Astrocyte (in vitro differentiated cells and primary cell): Measurements from ENCODE around the gene CCR5AS.

Experiments used
- DNase-seq: peaks from one replicate; pipeline ENCODE4 v3.0.0-alpha.2; 2010; ENCODE audit warnings: low read depth
- FAIRE-seq: peaks from 2 replicates; lab custom pipeline; 2011; peaks lifted over from hg19 to GRCh38; lab: Jason Lieb, UNC
- H2AFZ ChIP-seq: 2 replicates; pipeline ENCODE4 v1.6.0; 2012; ENCODE audit warnings: low read depth, low read length, inconsistent platforms
- H3K27ac ChIP-seq: 2 replicates; pipeline ENCODE4 v1.5.1; 2011; ENCODE audit warnings: low read depth, low read length, inconsistent platforms
- H3K27me3 ChIP-seq: 2 replicates; pipeline ENCODE4 v1.6.0; 2011; ENCODE audit warnings: low read length, inconsistent platforms; ENCODE audit not compliant: insufficient read depth
- H3K36me3 ChIP-seq: 2 replicates; pipeline ENCODE4 v1.5.1; 2011; ENCODE audit warnings: low read length, inconsistent platforms; ENCODE audit not compliant: insufficient read depth
- H3K4me1 ChIP-seq: 2 replicates; pipeline ENCODE4 v1.5.1; 2011; ENCODE audit warnings: low read length, inconsistent platforms; ENCODE audit not compliant: insufficient read depth
- H3K4me2 ChIP-seq: 2 replicates; pipeline ENCODE4 v1.6.0; 2012; ENCODE audit warnings: low read length, inconsistent platforms
- H3K4me3 ChIP-seq: 2 replicates; pipeline ENCODE4 v1.5.1; 2011; ENCODE audit warnings: low read depth, mild to moderate bottlenecking, low read length, inconsistent platforms; ENCODE audit not compliant: insufficient read depth
- H3K79me2 ChIP-seq: 2 replicates; pipeline ENCODE4 v1.6.0; 2012; ENCODE audit warnings: mild to moderate bottlenecking, low read length, inconsistent platforms; ENCODE audit not compliant: insufficient read depth
- H3K9ac ChIP-seq: 2 replicates; pipeline ENCODE4 v1.6.0; 2012; ENCODE audit warnings: mild to moderate bottlenecking, low read length, inconsistent platforms
- H3K9me3 ChIP-seq: 2 replicates; pipeline ENCODE4 v1.5.1; 2012; ENCODE audit warnings: low read depth, mild to moderate bottlenecking, low read length, inconsistent platforms; ENCODE audit not compliant: insufficient read depth
- H4K20me1 ChIP-seq: 2 replicates; pipeline ENCODE4 v1.6.0; 2012; ENCODE audit warnings: low read length, inconsistent platforms; ENCODE audit not compliant: insufficient read depth
- H3K27ac Mint-ChIP-seq: one replicate; pipeline ENCODE4 v1.8.0; 2021; ENCODE audit warnings: mild to moderate bottlenecking, mixed read lengths; ENCODE audit not compliant: unreplicated experiment
- H3K27me3 Mint-ChIP-seq: one replicate; pipeline ENCODE4 v1.8.0; 2021; ENCODE audit warnings: low read depth, mixed read lengths; ENCODE audit not compliant: unreplicated experiment
- H3K36me3 Mint-ChIP-seq: one replicate; pipeline ENCODE4 v1.8.0; 2021; ENCODE audit warnings: low read depth, mixed read lengths; ENCODE audit not compliant: unreplicated experiment
- H3K4me1 Mint-ChIP-seq: one replicate; pipeline ENCODE4 v1.8.0; 2021; ENCODE audit warnings: low read depth, mixed read lengths; ENCODE audit not compliant: unreplicated experiment
- H3K4me3 Mint-ChIP-seq: one replicate; pipeline ENCODE4 v1.8.0; 2021; ENCODE audit warnings: mild to moderate bottlenecking, moderate library complexity, mixed read lengths; ENCODE audit not compliant: unreplicated experiment
- H3K9me3 Mint-ChIP-seq: one replicate; pipeline ENCODE4 v1.8.0; 2021; ENCODE audit warnings: mild to moderate bottlenecking, mixed read lengths; ENCODE audit not compliant: unreplicated experiment
- EZH2 ChIP-seq: IDR thresholded peaks from 2 replicates; pipeline ENCODE4 v1.6.1; 2012; ENCODE audit warnings: mild to moderate bottlenecking, low read length, inconsistent platforms; ENCODE audit not compliant: insufficient read depth
- TF ChIP-seq, protein P1 (sequence below): IDR thresholded peaks from 2 replicates; pipeline ENCODE4 v1.5.1; 2011; ENCODE audit warnings: low read depth, mild to moderate bottlenecking, inconsistent platforms, low read length, moderate library complexity; ENCODE audit not compliant: insufficient read depth

CCR5AS gene

GRCh38 chr3:46375218-46375617, 31.6 kb downstream of the CCR5AS start:
- Mint-ChIP-seq H3K27me3 (peaks cover 29% of the 10 kb centered on the region), H3K4me3 (no peak overlapping the region), H3K27ac (no peak overlapping the region), H3K4me1 (peaks cover 4% of the 10 kb centered on the region), H3K9me3 (no peaks in the 10 kb centered on the region), H3K36me3 (no peaks in the 10 kb centered on the region)
- TF ChIP-seq EZH2, result no peak
- TF ChIP-seq, protein P1, sequence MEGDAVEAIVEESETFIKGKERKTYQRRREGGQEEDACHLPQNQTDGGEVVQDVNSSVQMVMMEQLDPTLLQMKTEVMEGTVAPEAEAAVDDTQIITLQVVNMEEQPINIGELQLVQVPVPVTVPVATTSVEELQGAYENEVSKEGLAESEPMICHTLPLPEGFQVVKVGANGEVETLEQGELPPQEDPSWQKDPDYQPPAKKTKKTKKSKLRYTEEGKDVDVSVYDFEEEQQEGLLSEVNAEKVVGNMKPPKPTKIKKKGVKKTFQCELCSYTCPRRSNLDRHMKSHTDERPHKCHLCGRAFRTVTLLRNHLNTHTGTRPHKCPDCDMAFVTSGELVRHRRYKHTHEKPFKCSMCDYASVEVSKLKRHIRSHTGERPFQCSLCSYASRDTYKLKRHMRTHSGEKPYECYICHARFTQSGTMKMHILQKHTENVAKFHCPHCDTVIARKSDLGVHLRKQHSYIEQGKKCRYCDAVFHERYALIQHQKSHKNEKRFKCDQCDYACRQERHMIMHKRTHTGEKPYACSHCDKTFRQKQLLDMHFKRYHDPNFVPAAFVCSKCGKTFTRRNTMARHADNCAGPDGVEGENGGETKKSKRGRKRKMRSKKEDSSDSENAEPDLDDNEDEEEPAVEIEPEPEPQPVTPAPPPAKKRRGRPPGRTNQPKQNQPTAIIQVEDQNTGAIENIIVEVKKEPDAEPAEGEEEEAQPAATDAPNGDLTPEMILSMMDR, result no peak
- Histone ChIP-seq H3K9ac (no peak overlapping the region), H3K4me1 (no peaks in the 10 kb centered on the region), H3K4me3 (no peak overlapping the region), H3K27me3 (peaks cover 50% of the 10 kb centered on the region), H4K20me1 (no peaks in the 10 kb centered on the region), H3K79me2 (no peaks in the 10 kb centered on the region), H3K36me3 (no peaks in the 10 kb centered on the region), H3K27ac (no peak overlapping the region), H3K4me2 (no peak overlapping the region), H2AFZ (no peak overlapping the region), H3K9me3 (no peaks in the 10 kb centered on the region)
- FAIRE-seq (no peak), DNase-seq (no peak)

DNA sequence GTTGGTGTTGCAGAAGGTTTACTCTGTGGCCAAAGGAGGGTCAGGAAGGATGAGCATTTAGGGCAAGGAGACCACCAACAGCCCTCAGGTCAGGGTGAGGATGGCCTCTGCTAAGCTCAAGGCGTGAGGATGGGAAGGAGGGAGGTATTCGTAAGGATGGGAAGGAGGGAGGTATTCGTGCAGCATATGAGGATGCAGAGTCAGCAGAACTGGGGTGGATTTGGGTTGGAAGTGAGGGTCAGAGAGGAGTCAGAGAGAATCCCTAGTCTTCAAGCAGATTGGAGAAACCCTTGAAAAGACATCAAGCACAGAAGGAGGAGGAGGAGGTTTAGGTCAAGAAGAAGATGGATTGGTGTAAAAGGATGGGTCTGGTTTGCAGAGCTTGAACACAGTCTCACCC, 32.1 kb downstream of the CCR5AS start:
- FAIRE-seq, result no peak
- H3K4me1 ChIP-seq, result no peaks in the 10 kb centered on the region
- H3K9me3 Mint-ChIP-seq, result no peaks in the 10 kb centered on the region
- H3K27me3 ChIP-seq, result peaks cover 51% of the 10 kb centered on the region
- H3K27me3 Mint-ChIP-seq, result peaks cover 32% of the 10 kb centered on the region
- no peak for DNase-seq
- no peaks in the 10 kb centered on the region for H3K36me3 Mint-ChIP-seq
- no peaks in the 10 kb centered on the region for H3K36me3 ChIP-seq
- TF ChIP-seq, protein P1, result no peak
- TF ChIP-seq EZH2, result no peak
- H3K4me3 ChIP-seq, result no peak overlapping the region
- H3K27ac ChIP-seq, result no peak overlapping the region
- H3K79me2 ChIP-seq, result no peaks in the 10 kb centered on the region
- H3K4me3 Mint-ChIP-seq, result no peak overlapping the region
- H3K4me1 Mint-ChIP-seq, result peaks cover 4% of the 10 kb centered on the region
- H3K9ac ChIP-seq, result no peak overlapping the region
- H4K20me1 ChIP-seq, result no peaks in the 10 kb centered on the region
- H3K27ac Mint-ChIP-seq, result no peak overlapping the region
- H3K4me2 ChIP-seq, result no peak overlapping the region
- no peak overlapping the region for H2AFZ ChIP-seq
- H3K9me3 ChIP-seq, result no peaks in the 10 kb centered on the region

DNA sequence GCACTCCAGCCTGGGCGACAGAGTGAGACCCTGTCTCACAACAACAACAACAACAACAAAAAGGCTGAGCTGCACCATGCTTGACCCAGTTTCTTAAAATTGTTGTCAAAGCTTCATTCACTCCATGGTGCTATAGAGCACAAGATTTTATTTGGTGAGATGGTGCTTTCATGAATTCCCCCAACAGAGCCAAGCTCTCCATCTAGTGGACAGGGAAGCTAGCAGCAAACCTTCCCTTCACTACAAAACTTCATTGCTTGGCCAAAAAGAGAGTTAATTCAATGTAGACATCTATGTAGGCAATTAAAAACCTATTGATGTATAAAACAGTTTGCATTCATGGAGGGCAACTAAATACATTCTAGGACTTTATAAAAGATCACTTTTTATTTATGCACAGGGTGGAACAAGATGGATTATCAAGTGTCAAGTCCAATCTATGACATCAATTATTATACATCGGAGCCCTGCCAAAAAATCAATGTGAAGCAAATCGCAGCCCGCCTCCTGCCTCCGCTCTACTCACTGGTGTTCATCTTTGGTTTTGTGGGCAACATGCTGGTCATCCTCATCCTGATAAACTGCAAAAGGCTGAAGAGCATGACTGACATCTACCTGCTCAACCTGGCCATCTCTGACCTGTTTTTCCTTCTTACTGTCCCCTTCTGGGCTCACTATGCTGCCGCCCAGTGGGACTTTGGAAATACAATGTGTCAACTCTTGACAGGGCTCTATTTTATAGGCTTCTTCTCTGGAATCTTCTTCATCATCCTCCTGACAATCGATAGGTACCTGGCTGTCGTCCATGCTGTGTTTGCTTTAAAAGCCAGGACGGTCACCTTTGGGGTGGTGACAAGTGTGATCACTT, 34.1 kb downstream of the CCR5AS start:
- Mint-ChIP-seq H3K4me1 (peaks cover 7% of the 10 kb centered on the region), H3K27ac (no peak overlapping the region), H3K27me3 (peaks cover 37% of the 10 kb centered on the region), H3K9me3 (no peaks in the 10 kb centered on the region), H3K4me3 (no peak overlapping the region), H3K36me3 (no peaks in the 10 kb centered on the region)
- Histone ChIP-seq H3K9me3 (no peaks in the 10 kb centered on the region), H4K20me1 (no peaks in the 10 kb centered on the region), H3K36me3 (no peaks in the 10 kb centered on the region), H3K27ac (no peak overlapping the region), H3K27me3 (peaks cover 68% of the 10 kb centered on the region), H3K4me3 (no peak overlapping the region), H2AFZ (no peak overlapping the region), H3K4me1 (no peaks in the 10 kb centered on the region), H3K4me2 (no peak overlapping the region), H3K9ac (no peak overlapping the region), H3K79me2 (no peaks in the 10 kb centered on the region)
- no peak for FAIRE-seq
- TF ChIP-seq, protein P1, result peak; percentile 52
- TF ChIP-seq EZH2, result no peak
- DNase-seq, result no peak
